ENCODE results near the gene STX10. TPM values are rescaled to one million over a fixed set of nuclear protein-coding genes. Genes with fewer than 3 reads are reported as not detected.
A peak's percentile ranks its signal among the peaks of the same experiment; 100 is the strongest.

The STX10 gene
- total and polyA plus RNA-seq, 9 of the 15 experiments (the other 6 are each of a cell fraction or from before 2014, with no cell fraction given): 0.51 to 66.3 (median 31.0) TPM

DNA sequence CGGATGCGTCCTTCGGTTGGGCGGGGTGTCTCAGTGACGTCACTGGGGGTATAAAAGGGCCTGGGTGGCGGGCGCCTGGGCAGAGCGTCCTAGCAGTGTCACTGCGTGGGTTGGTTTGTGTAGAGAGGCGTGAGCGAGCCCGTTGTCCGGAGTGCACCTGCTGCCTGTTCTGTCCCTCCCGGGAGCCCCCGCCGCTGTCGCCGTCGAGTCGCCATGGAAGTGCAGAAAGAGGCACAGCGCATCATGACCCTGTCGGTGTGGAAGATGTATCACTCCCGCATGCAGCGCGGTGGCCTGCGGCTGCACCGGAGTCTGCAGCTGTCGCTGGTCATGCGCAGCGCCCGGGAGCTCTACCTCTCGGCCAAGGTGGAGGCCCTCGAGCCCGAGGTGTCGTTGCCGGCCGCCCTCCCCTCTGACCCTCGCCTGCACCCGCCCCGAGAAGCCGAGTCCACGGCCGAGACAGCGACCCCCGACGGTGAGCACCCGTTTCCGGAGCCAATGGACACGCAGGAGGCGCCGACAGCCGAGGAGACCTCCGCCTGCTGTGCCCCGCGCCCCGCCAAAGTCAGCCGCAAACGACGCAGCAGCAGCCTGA is 2.9 kb upstream of the STX10 start (continued):
- TF ChIP-seq, protein P1, sequence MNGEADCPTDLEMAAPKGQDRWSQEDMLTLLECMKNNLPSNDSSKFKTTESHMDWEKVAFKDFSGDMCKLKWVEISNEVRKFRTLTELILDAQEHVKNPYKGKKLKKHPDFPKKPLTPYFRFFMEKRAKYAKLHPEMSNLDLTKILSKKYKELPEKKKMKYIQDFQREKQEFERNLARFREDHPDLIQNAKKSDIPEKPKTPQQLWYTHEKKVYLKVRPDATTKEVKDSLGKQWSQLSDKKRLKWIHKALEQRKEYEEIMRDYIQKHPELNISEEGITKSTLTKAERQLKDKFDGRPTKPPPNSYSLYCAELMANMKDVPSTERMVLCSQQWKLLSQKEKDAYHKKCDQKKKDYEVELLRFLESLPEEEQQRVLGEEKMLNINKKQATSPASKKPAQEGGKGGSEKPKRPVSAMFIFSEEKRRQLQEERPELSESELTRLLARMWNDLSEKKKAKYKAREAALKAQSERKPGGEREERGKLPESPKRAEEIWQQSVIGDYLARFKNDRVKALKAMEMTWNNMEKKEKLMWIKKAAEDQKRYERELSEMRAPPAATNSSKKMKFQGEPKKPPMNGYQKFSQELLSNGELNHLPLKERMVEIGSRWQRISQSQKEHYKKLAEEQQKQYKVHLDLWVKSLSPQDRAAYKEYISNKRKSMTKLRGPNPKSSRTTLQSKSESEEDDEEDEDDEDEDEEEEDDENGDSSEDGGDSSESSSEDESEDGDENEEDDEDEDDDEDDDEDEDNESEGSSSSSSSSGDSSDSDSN (IDR thresholded peaks at IDR 0.05; ENCODE audit: borderline replicate concordance in 1 of 2, low read depth in 2 of 2, low read length in 2 of 2): no peak
- TF ChIP-seq ADNP (tag; IDR thresholded peaks at IDR 0.05) (no peak), CREBBP (IDR thresholded peaks at IDR 0.05; ENCODE audit: low read depth, low read length) (no peak), ZNF134 (CRISPR knock-in tag; conservative IDR thresholded peaks at IDR 0.05) (no peak), ZSCAN29 (IDR thresholded peaks at IDR 0.05) (no peak), ZNF780A (CRISPR knock-in tag; IDR thresholded peaks at IDR 0.05) (peak; percentile 53; the same call in 1 of the 2 replicates), ATF1 (CRISPR knock-in tag; IDR thresholded peaks at IDR 0.05) (peak; percentile 74), ATF1 (tag; IDR thresholded peaks at IDR 0.05) (peak; percentile 99), ZNF740 (CRISPR knock-in tag; IDR thresholded peaks at IDR 0.05) (no peak; the same call in 1 of the 2 replicates), ZNF740 (tag; IDR thresholded peaks at IDR 0.05) (no peak), HSF4 (CRISPR knock-in tag; IDR thresholded peaks at IDR 0.05; ENCODE audit: borderline replicate concordance) (no peak), NCOR1 (IDR thresholded peaks at IDR 0.05) (peak; percentile 82), CBFA2T3 (IDR thresholded peaks at IDR 0.05) (peak; percentile 51), ZNF316 (IDR thresholded peaks at IDR 0.05) (no peak), ASH1L (IDR thresholded peaks at IDR 0.05; ENCODE audit: borderline replicate concordance, low read depth, partially characterized antibody) (no peak), SP1 (CRISPR knock-in tag; IDR thresholded peaks at IDR 0.05) (peak; percentile 93), KAT2B (IDR thresholded peaks at IDR 0.05; ENCODE audit: low read depth, low read length) (no peak), IRF1 (CRISPR knock-in tag; IDR thresholded peaks at IDR 0.05; ENCODE audit: borderline replicate concordance) (peak; percentile 90; the same call in 1 of the 2 replicates), HNRNPL (IDR thresholded peaks at IDR 0.05; ENCODE audit: low read depth, low read length) (peak; percentile 98), SMARCC2 (IDR thresholded peaks at IDR 0.05; ENCODE audit: low read depth) (no peak), ZNF436 (CRISPR knock-in tag; IDR thresholded peaks at IDR 0.05) (peak; percentile 52; the same call in 1 of the 2 replicates), STAT5A (IDR thresholded peaks at IDR 0.05; ENCODE audit: borderline replicate concordance, low read length) (no peak), EP300 (IDR thresholded peaks at IDR 0.05; ENCODE audit: low read length) (0 out of 2 replicates have a peak, but pooled peaks have one; percentile 31), TFAM (CRISPR knock-in tag; conservative IDR thresholded peaks at IDR 0.05) (no peak), SREBF2 (CRISPR knock-in tag; IDR thresholded peaks at IDR 0.05) (no peak)
- TF ChIP-seq, protein P2, sequence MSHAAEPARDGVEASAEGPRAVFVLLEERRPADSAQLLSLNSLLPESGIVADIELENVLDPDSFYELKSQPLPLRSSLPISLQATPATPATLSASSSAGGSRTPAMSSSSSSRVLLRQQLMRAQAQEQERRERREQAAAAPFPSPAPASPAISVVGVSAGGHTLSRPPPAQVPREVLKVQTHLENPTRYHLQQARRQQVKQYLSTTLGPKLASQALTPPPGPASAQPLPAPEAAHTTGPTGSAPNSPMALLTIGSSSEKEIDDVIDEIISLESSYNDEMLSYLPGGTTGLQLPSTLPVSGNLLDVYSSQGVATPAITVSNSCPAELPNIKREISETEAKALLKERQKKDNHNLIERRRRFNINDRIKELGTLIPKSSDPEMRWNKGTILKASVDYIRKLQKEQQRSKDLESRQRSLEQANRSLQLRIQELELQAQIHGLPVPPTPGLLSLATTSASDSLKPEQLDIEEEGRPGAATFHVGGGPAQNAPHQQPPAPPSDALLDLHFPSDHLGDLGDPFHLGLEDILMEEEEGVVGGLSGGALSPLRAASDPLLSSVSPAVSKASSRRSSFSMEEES (CRISPR knock-in tag; IDR thresholded peaks at IDR 0.05): no peak

Measured in K562 (cell line).